Pancreas (tissue), 10 donors: Measurements from ENCODE around the gene NOM1. TPM values are rescaled to one million over a fixed set of nuclear protein-coding genes. Genes with fewer than 3 reads are reported as not detected.

Experiments
- ATAC-seq, 4 donors: fragments of 200-7000 bp; cut with Tn5 transposase; one replicate each; pipeline versions ENCODE4 v1.8.0 to v1.9.1; 2020; ENCODE audit warnings: mild to moderate bottlenecking in 4 of 4, moderate library complexity in 4 of 4
- DNase-seq, 6 donors: peaks; one replicate each; pipeline ENCODE4 v3.0.0-alpha.2; 2020
- FAIRE-seq: peaks from 2 replicates; lab custom pipeline; 2012; peaks lifted over from hg19 to GRCh38; lab: Jason Lieb, UNC
- H3K27ac ChIP-seq, 4 donors: fragments of 200-600 bp; sonication (generic); 1 replicate in 3 of 4; 2 replicates in 1 of 4; pipeline versions ENCODE4 v1.5.0 to v1.8.0; 2020
- H3K27me3 ChIP-seq, 4 donors: fragments of 200-600 bp; one replicate each; pipeline ENCODE4 v1.8.0; 2021
- H3K36me3 ChIP-seq, 3 donors: fragments of 200-600 bp; sonication (generic) in 1 of 3; one replicate each; pipeline versions ENCODE4 v1.5.0 to v1.8.0; 2020 to 2021
- H3K4me1 ChIP-seq, 3 donors: fragments of 200-600 bp; one replicate each; pipeline ENCODE4 v1.8.0; 2021
- H3K4me3 ChIP-seq, 4 donors: fragments of 200-600 bp; sonication (generic) in 2 of 4; one replicate each; pipeline versions ENCODE4 v1.5.0 to v1.8.0; 2020 to 2021
- H3K9me3 ChIP-seq, 4 donors: fragments of 200-600 bp; one replicate each; pipeline ENCODE4 v1.8.0; 2021
- CTCF ChIP-seq, 4 donors: fragments of 200-600 bp; sonication (generic) in 3 of 4; IDR thresholded peaks; one replicate each; pipeline versions ENCODE4 v1.5.0 to v1.8.0; 2021; ENCODE audit warnings: antibody characterized with exemption in 4 of 4
- WGBS, 2 donors: extraction: QIAGEN DNeasy Blood & Tissue Kit; methylation state at CpG; one replicate each; pipeline ENCODE4 v1.1.7; 2013; 5-methylcytosine and 5-hydroxymethylcytosine counted together
- intact Hi-C, 3 donors: fragments of 100-400 bp; cut with DNase I; formaldehyde crosslinking; loops; one replicate each; pipeline versions ENCODE4 v1.11.1 to v1.14.2; 2022
- polyA plus RNA-seq, 2 donors: library from polyadenylated mRNA; stranded (reverse); fragments of 200-250 nt; gene quantifications; one replicate each; pipeline ENCODE4 v1.2.3, GENCODE V29; 2013
- total RNA-seq, 6 donors: library from RNA; stranded (reverse); fragmentation: NEBNext Ultra II Directional in 4 of 6; extraction: Animal tissue kit (Norgen Biotek cat#: 25700) in 4 of 6; gene quantifications; one replicate each; pipeline versions ENCODE4 v1.2.1 to v1.2.4, GENCODE V29; 2021 to 2023
- donor health status: healthy with polysubstance abuse.
- donor health status: DM: no; HTN: no; CAD: no; lungs with moderate emphysema.
- donor health status: DM: no; HTN: no; CAD: no.
- donor health status: control.
- donor health status: control.
- donor health status: Bipolar disorder and iron deficiency.
- donor health status: DM: yes; HTN: yes; CAD: no.
- donor health status: DM: no; HTN: no; CAD: no.
- donor health status: DM: no; HTN: no; CAD: no.
- donor health status: DM: yes; HTN: yes; CAD: no.

NOM1 gene
- total and polyA plus RNA-seq, 8 donors: 7.2 to 12.9 (median 8.7) TPM

GRCh38 chr7:157009170-157009777 lies 59.8 kb downstream of the NOM1 start:
- WGBS, 2 donors: 0 to 1% methylated on average over 42 to 49 of the region's 49 CpGs
- peak overlapping the region; percentile 37 to 84 (median 64) for H3K4me3 ChIP-seq

GRCh38 chr7:157009778-157010587 lies 60.5 kb downstream of the NOM1 start:
- H3K4me3 ChIP-seq: peak overlapping the region; percentile 53 to 86 (median 76)
- TF ChIP-seq CTCF (IDR thresholded peaks at IDR 0.05): no peak
- FAIRE-seq: no peak
- H3K36me3 ChIP-seq: no peaks in the 10 kb centered on the region
- WGBS, 2 donors: 0 to 1% methylated on average over 88 to 130 of the region's 130 CpGs
- peaks cover 0 to 18% (median 0%) of the 10 kb centered on the region in 3 donors for H3K4me1 ChIP-seq
- ATAC-seq: peak in 3 of 4 donors; percentile 4 to 31 (median 6)
- intact Hi-C loops: loop anchor here in 2 of 3 donors (10.0 kb wide), 1 partner anchor 125 kb away; the partner anchor contains the start of gene UBE3C (in 2 of the 2)
- DNase-seq: peak in 1 of 6 donors; percentile 63
- no peaks in the 10 kb centered on the region for H3K27me3 ChIP-seq
- no peaks in the 10 kb centered on the region for H3K9me3 ChIP-seq
- peak overlapping the region; percentile 82 to 90 (median 86) for H3K27ac ChIP-seq

More at GRCh38 chr7:157009170-157009777, 59.8 kb downstream of the NOM1 start:
- no peaks in the 10 kb centered on the region for H3K36me3 ChIP-seq
- H3K9me3 ChIP-seq: no peaks in the 10 kb centered on the region
- H3K4me1 ChIP-seq: peaks cover 0 to 18% (median 0%) of the 10 kb centered on the region in 3 donors
- FAIRE-seq (no peak), DNase-seq (peak in 3 of 6 donors; percentile 55 to 82 (median 62)), ATAC-seq (peak in 3 of 4 donors; percentile 52 to 56 (median 55))
- H3K27me3 ChIP-seq: no peaks in the 10 kb centered on the region
- peak overlapping the region; percentile 57 to 90 (median 68) for H3K27ac ChIP-seq
- intact Hi-C loops: loop anchor here in 1 of 3 donors (10.0 kb wide), 1 partner anchor 126 kb away; the partner anchor contains the start of gene UBE3C
- no peak for TF ChIP-seq CTCF (IDR thresholded peaks at IDR 0.05)

GRCh38 chr7:157010588-157011332 lies 61.2 kb downstream of the NOM1 start, which contains the start of gene MNX1:
MNX1 (minus strand) TSS chr7:157010663; CDS start chr7:157010350, 313 bp downstream.
- H3K27me3 ChIP-seq: no peaks in the 10 kb centered on the region
- peak; percentile 88 to 95 (median 90) for ATAC-seq
- intact Hi-C loops: loop anchor here in 1 of 3 donors (10.0 kb wide), 1 partner anchor 124 kb away; the partner anchor contains the start of gene UBE3C
- DNase-seq: peak; percentile 88 to 97 (median 92)
- H3K4me1 ChIP-seq: peaks cover 0 to 18% (median 0%) of the 10 kb centered on the region in 3 donors
- no peaks in the 10 kb centered on the region for H3K9me3 ChIP-seq
- no peak for TF ChIP-seq CTCF (IDR thresholded peaks at IDR 0.05)
- H3K4me3 ChIP-seq: peak within 1 kb of the TSS; percentile 53 to 86 (median 76)
- WGBS, 2 donors: 0 to 1% methylated on average over 66 to 87 of the region's 87 CpGs
- FAIRE-seq: no peak
- H3K36me3 ChIP-seq: no peaks in the 10 kb centered on the region
- peak within 1 kb of the TSS; percentile 82 to 90 (median 86) for H3K27ac ChIP-seq

GRCh38 chr7:157011333-157012112 lies 62.0 kb downstream of the NOM1 start:
- peak overlapping the region; percentile 59 to 89 (median 84) for H3K27ac ChIP-seq
- no peaks in the 10 kb centered on the region for H3K27me3 ChIP-seq
- DNase-seq: peak in 2 of 6 donors; percentile 45 to 81
- intact Hi-C loops: loop anchor here in 1 of 3 donors (10.0 kb wide), 1 partner anchor 123 kb away; the partner anchor contains the start of gene UBE3C
- peak overlapping the region; percentile 53 to 86 (median 76) for H3K4me3 ChIP-seq
- no peak for FAIRE-seq
- no peaks in the 10 kb centered on the region for H3K9me3 ChIP-seq
- WGBS, 2 donors: 1 to 2% methylated on average over 31 to 37 of the region's 37 CpGs
- no peak for TF ChIP-seq CTCF (IDR thresholded peaks at IDR 0.05)
- H3K36me3 ChIP-seq: no peaks in the 10 kb centered on the region
- H3K4me1 ChIP-seq: peaks cover 0 to 18% (median 0%) of the 10 kb centered on the region in 3 donors
- peak; percentile 10 to 21 (median 15) for ATAC-seq
